ENCODE measurements around the gene PLCL1.

DNA sequence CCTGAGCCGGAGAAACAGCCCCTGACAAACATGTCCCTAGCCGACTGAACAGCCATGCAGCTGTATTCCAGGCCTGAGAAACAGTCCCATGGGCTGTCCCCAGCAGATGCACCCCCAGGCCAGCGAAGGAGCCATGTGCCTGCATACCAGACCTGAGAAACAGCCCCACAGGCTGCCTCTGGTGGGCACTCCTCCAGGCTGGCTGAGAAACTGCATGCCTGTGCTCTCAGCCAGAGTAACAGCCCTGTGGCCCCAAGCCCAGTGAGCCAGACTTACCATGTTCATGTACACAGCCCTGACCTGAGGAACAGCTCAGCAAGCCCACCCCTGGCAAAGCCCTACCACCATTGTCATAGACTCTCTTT is 44.1 kb upstream of the PLCL1 start:
- TF ChIP-seq CTCF (IDR thresholded peaks at IDR 0.05) (no peak), POLR2A (IDR thresholded peaks at IDR 0.05) (no peak), EP300 (IDR thresholded peaks at IDR 0.05) (no peak)
